ENCODE results near the gene XYLT2.
"Not testable (repeated sequence)": the region's sequence is repeated elsewhere in the genome, so short reads cannot be mapped to it uniquely, and the experiment has no call there.

DNA sequence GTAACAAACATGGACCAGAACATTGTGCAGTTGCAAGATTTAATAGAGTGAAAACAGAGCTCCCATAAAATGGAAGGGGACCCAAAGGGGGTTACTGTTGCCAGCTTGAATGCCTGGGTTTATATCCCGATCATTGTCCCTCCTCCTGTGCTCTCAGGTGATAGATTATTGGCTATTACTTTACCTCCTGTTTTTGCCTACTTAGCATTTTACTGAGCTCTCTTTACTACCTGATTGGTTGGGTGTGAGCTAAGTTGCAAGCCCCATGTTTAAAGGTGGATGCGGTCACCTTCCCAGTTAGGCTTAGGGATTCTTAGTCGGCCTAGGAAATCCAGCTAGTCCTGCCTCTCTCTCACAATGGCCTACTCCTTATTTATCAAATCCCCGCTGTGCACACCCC, 59.4 kb downstream of the XYLT2 start:
- TF ChIP-seq, protein P1, sequence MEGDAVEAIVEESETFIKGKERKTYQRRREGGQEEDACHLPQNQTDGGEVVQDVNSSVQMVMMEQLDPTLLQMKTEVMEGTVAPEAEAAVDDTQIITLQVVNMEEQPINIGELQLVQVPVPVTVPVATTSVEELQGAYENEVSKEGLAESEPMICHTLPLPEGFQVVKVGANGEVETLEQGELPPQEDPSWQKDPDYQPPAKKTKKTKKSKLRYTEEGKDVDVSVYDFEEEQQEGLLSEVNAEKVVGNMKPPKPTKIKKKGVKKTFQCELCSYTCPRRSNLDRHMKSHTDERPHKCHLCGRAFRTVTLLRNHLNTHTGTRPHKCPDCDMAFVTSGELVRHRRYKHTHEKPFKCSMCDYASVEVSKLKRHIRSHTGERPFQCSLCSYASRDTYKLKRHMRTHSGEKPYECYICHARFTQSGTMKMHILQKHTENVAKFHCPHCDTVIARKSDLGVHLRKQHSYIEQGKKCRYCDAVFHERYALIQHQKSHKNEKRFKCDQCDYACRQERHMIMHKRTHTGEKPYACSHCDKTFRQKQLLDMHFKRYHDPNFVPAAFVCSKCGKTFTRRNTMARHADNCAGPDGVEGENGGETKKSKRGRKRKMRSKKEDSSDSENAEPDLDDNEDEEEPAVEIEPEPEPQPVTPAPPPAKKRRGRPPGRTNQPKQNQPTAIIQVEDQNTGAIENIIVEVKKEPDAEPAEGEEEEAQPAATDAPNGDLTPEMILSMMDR (IDR thresholded peaks at IDR 0.05) = not testable (repeated sequence)
- not testable (repeated sequence) for TF ChIP-seq POLR2A (IDR thresholded peaks at IDR 0.05)
